ENCODE results near the gene ORM2.

Gene ORM2

GRCh38 chr9:114289106-114289505 is 40.6 kb upstream of the ORM2 start:
- TF ChIP-seq TAF1 (IDR thresholded peaks at IDR 0.05; ENCODE audit: borderline replicate concordance, insufficient read depth, low read length): no peak

- TF ChIP-seq, protein P1, sequence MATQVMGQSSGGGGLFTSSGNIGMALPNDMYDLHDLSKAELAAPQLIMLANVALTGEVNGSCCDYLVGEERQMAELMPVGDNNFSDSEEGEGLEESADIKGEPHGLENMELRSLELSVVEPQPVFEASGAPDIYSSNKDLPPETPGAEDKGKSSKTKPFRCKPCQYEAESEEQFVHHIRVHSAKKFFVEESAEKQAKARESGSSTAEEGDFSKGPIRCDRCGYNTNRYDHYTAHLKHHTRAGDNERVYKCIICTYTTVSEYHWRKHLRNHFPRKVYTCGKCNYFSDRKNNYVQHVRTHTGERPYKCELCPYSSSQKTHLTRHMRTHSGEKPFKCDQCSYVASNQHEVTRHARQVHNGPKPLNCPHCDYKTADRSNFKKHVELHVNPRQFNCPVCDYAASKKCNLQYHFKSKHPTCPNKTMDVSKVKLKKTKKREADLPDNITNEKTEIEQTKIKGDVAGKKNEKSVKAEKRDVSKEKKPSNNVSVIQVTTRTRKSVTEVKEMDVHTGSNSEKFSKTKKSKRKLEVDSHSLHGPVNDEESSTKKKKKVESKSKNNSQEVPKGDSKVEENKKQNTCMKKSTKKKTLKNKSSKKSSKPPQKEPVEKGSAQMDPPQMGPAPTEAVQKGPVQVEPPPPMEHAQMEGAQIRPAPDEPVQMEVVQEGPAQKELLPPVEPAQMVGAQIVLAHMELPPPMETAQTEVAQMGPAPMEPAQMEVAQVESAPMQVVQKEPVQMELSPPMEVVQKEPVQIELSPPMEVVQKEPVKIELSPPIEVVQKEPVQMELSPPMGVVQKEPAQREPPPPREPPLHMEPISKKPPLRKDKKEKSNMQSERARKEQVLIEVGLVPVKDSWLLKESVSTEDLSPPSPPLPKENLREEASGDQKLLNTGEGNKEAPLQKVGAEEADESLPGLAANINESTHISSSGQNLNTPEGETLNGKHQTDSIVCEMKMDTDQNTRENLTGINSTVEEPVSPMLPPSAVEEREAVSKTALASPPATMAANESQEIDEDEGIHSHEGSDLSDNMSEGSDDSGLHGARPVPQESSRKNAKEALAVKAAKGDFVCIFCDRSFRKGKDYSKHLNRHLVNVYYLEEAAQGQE (IDR thresholded peaks at IDR 0.05; ENCODE audit: insufficient read depth in 1 of 2, low read depth in 2 of 2, low read length in 2 of 2): no peak
- TF ChIP-seq SIN3A (IDR thresholded peaks at IDR 0.05; ENCODE audit: borderline replicate concordance, insufficient read depth, low read length): no peak
- TF ChIP-seq FOXP2 (optimal IDR thresholded peaks at IDR 0.05; ENCODE audit: borderline replicate concordance, extremely low read depth, extremely low read length, insufficient read depth): no peak
- TF ChIP-seq POLR2AphosphoS5 (IDR thresholded peaks at IDR 0.05; ENCODE audit: low read depth, low read length): no peak
- TF ChIP-seq TAF1 (IDR thresholded peaks at IDR 0.05; ENCODE audit: borderline replicate concordance, insufficient read depth, low read length): no peak
Observed at GRCh38 chr9:114289571-114290481, 39.8 kb upstream of the ORM2 start.

- TF ChIP-seq TAF1 (IDR thresholded peaks at IDR 0.05; ENCODE audit: borderline replicate concordance, insufficient read depth, low read length) (no peak), SIN3A (IDR thresholded peaks at IDR 0.05; ENCODE audit: borderline replicate concordance, insufficient read depth, low read length) (no peak), FOXP2 (optimal IDR thresholded peaks at IDR 0.05; ENCODE audit: borderline replicate concordance, extremely low read depth, extremely low read length, insufficient read depth) (no peak), POLR2AphosphoS5 (IDR thresholded peaks at IDR 0.05; ENCODE audit: low read depth, low read length) (no peak)
- TF ChIP-seq, protein P1 (IDR thresholded peaks at IDR 0.05; ENCODE audit: insufficient read depth in 1 of 2, low read depth in 2 of 2, low read length in 2 of 2): no peak
Observed at GRCh38 chr9:114290561-114290986, 39.1 kb upstream of the ORM2 start.

DNA sequence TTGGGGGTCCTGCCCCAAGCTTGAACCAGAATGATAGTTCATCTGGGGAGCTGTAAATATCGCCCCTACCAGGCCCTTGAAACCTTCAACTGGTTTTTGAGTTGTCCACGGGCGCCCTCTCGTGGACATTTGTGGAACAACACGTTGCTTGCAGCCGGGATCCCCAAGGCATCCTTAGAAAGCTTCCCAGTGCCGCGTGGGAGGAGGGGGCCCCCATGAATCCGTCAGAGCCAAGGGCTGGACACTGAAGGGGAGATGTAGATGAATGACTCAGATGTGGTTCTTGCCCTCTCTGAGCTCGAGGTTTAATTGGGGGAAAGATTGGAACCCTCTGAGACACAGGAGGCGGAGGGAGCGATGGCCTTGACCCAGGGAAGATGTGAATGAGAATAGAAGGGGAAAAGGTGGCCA is 38.6 kb upstream of the ORM2 start:
- TF ChIP-seq POLR2AphosphoS5 (IDR thresholded peaks at IDR 0.05; ENCODE audit: low read depth, low read length): no peak
- TF ChIP-seq SIN3A (IDR thresholded peaks at IDR 0.05; ENCODE audit: borderline replicate concordance, insufficient read depth, low read length): no peak
- no peak for TF ChIP-seq FOXP2 (optimal IDR thresholded peaks at IDR 0.05; ENCODE audit: borderline replicate concordance, extremely low read depth, extremely low read length, insufficient read depth)
- TF ChIP-seq, protein P1 (IDR thresholded peaks at IDR 0.05; ENCODE audit: insufficient read depth in 1 of 2, low read depth in 2 of 2, low read length in 2 of 2): no peak
- TF ChIP-seq TAF1 (IDR thresholded peaks at IDR 0.05; ENCODE audit: borderline replicate concordance, insufficient read depth, low read length): no peak

GRCh38 chr9:114291886-114292590 is 37.6 kb upstream of the ORM2 start:
- TF ChIP-seq SIN3A (IDR thresholded peaks at IDR 0.05; ENCODE audit: borderline replicate concordance, insufficient read depth, low read length): no peak
- no peak for TF ChIP-seq POLR2AphosphoS5 (IDR thresholded peaks at IDR 0.05; ENCODE audit: low read depth, low read length)
- no peak for TF ChIP-seq TAF1 (IDR thresholded peaks at IDR 0.05; ENCODE audit: borderline replicate concordance, insufficient read depth, low read length)
- TF ChIP-seq FOXP2 (optimal IDR thresholded peaks at IDR 0.05; ENCODE audit: borderline replicate concordance, extremely low read depth, extremely low read length, insufficient read depth): no peak
- TF ChIP-seq, protein P1 (IDR thresholded peaks at IDR 0.05; ENCODE audit: insufficient read depth in 1 of 2, low read depth in 2 of 2, low read length in 2 of 2): no peak

All from PFSK-1 (cell line).